ENCODE data around the gene SLIT3.
A peak's percentile ranks its signal among the peaks of the same experiment; 100 is the strongest.

SLIT3 gene

GRCh38 chr5:168952196-168952595 lies 348.7 kb downstream of the SLIT3 start:
- H3K4me3 ChIP-seq (ENCODE audit: low read depth, low read length) = no peak overlapping the region
- DNase-seq (ENCODE audit: low read depth) = no peak
- no peak for TF ChIP-seq MAX (IDR thresholded peaks at IDR 0.05; ENCODE audit: low read depth, low read length)

DNA sequence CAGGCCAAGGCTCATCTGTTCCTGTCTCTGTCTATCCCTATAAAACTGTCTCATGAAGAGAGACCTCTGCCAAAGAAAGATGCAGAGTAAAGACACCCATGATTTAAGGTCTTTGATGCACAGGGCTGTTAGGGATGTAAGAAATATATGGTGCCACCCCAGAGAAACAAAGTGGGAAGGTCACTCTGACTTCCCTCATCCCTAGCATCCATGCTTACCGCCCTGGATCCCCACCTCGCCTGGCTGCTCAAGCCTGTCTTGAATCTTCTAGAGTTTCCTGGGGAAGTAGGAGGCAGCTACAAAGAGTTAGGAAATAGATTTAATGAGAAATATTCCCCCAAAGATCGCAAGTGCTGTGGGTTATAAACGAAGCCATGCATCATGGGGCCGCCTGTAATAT lies 349.2 kb downstream of the SLIT3 start:
- H3K4me3 ChIP-seq (ENCODE audit: low read depth, low read length) = no peak overlapping the region
- TF ChIP-seq MAX (IDR thresholded peaks at IDR 0.05; ENCODE audit: low read depth, low read length) = no peak
- TF ChIP-seq MYC (IDR thresholded peaks at IDR 0.05; ENCODE audit: low read depth, low read length) = no peak
- TF ChIP-seq, protein P1, sequence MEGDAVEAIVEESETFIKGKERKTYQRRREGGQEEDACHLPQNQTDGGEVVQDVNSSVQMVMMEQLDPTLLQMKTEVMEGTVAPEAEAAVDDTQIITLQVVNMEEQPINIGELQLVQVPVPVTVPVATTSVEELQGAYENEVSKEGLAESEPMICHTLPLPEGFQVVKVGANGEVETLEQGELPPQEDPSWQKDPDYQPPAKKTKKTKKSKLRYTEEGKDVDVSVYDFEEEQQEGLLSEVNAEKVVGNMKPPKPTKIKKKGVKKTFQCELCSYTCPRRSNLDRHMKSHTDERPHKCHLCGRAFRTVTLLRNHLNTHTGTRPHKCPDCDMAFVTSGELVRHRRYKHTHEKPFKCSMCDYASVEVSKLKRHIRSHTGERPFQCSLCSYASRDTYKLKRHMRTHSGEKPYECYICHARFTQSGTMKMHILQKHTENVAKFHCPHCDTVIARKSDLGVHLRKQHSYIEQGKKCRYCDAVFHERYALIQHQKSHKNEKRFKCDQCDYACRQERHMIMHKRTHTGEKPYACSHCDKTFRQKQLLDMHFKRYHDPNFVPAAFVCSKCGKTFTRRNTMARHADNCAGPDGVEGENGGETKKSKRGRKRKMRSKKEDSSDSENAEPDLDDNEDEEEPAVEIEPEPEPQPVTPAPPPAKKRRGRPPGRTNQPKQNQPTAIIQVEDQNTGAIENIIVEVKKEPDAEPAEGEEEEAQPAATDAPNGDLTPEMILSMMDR (IDR thresholded peaks at IDR 0.05; ENCODE audit: low read depth, low read length) = no peak
- no peak for TF ChIP-seq POLR2A (IDR thresholded peaks at IDR 0.05; ENCODE audit: extremely low read depth, insufficient read length)
- no peak for DNase-seq (ENCODE audit: low read depth)

GRCh38 chr5:168951356-168951755 lies 349.6 kb downstream of the SLIT3 start:
- no peak for DNase-seq (ENCODE audit: low read depth)
- no peak overlapping the region for H3K4me3 ChIP-seq (ENCODE audit: low read depth, low read length)
- no peak for TF ChIP-seq MAX (IDR thresholded peaks at IDR 0.05; ENCODE audit: low read depth, low read length)
- TF ChIP-seq POLR2A (IDR thresholded peaks at IDR 0.05; ENCODE audit: extremely low read depth, insufficient read length) = no peak
- TF ChIP-seq, protein P1 (IDR thresholded peaks at IDR 0.05; ENCODE audit: low read depth, low read length) = no peak
- no peak for TF ChIP-seq MYC (IDR thresholded peaks at IDR 0.05; ENCODE audit: low read depth, low read length)

DNA sequence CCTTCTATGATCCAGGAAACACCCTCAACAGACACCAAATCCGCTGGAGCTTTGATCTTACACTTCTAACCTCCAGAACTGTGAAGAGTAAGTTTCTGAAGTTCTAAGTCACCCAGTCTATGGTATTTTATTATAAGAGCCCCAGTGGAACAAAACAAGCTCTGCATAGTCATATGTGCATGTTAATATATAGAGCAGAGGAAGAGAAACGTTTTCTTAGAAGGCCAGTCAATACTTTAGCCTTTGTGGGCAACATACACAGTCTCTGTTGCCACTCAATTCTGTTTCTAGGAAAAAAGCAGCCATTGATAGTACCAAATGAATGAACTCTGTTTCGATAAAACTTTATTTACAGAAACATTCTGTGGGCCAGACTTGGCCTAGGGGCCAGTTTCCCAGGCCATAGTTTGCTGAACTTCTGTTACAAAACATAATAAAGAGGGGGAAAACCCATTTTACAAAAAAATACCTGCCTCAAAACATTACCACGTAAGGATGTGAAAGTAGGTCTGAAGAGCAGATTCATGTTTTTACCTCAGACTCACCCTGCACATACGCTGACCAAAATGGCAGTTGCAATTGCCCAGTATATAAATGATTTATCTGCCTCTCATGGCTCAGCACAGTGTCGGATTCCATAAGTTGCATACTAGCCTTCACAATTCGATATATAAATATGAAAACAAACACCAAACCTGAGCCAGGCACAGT lies 350.5 kb downstream of the SLIT3 start:
- TF ChIP-seq POLR2A (IDR thresholded peaks at IDR 0.05; ENCODE audit: extremely low read depth, insufficient read length) = no peak
- TF ChIP-seq, protein P1 (IDR thresholded peaks at IDR 0.05; ENCODE audit: low read depth, low read length) = no peak
- no peak for TF ChIP-seq MYC (IDR thresholded peaks at IDR 0.05; ENCODE audit: low read depth, low read length)
- no peak for TF ChIP-seq MAX (IDR thresholded peaks at IDR 0.05; ENCODE audit: low read depth, low read length)
- H3K4me3 ChIP-seq (ENCODE audit: low read depth, low read length) = no peak overlapping the region
- no peak for DNase-seq (ENCODE audit: low read depth)

DNA sequence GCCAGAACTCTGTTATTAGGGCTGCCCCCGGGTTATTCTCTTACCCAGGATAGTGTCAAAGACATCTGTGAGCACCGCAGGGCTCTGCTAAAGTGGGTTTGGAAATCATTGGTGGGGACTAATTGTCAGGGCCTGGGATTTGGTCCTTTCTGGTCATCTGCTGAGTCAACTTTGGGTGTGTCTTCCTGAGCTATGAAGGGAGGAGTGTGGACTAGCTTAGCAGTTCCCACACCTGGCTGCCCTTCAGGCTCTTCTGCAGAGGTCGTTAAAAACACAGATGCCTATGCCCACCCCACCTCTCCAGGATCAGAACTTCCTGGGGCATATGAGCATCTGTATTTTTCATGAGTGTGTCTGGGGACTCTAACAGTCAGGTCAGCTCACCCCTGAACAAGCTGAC lies 352.2 kb downstream of the SLIT3 start:
- H3K4me3 ChIP-seq (ENCODE audit: low read depth, low read length) = no peak overlapping the region
- DNase-seq (ENCODE audit: low read depth) = no peak
- TF ChIP-seq POLR2A (IDR thresholded peaks at IDR 0.05; ENCODE audit: extremely low read depth, insufficient read length) (no peak), MAX (IDR thresholded peaks at IDR 0.05; ENCODE audit: low read depth, low read length) (no peak), MYC (IDR thresholded peaks at IDR 0.05; ENCODE audit: low read depth, low read length) (no peak)
- TF ChIP-seq, protein P1 (IDR thresholded peaks at IDR 0.05; ENCODE audit: low read depth, low read length) = no peak

DNA sequence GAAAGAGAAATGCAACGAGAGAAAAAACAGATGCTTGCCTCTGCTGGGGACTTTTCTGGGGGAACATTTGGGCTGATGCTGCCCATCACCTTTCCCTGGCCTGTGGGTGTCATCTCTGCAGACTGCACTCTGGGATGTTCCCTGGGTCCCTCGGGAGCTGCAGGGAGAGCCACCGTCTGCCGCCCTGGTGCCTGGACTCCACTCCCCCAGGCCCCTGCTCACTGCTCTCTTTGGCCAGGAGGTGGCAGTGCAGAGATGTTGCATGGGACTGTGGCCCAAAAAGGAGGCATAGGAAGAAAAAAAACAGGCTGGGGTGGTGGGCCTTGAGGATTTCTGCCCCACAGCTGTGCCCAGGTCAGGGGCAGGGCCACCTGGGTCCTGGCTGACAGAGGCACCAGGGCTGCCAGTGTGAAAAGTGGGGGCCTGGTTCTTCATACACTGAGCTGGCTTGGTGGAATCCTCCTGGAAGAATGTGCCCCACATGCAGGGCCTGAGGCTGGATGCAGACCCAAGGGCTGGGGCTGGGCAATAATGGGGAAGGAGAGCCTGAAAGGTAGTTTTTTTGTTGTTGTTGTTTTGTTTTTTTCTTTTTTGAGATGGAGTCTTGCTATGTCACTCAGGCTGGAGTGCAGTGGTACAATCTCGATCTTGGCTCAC lies 353.6 kb downstream of the SLIT3 start:
- H3K4me3 ChIP-seq (ENCODE audit: low read depth, low read length) = no peak overlapping the region
- DNase-seq (ENCODE audit: low read depth) = peak; percentile 61
- TF ChIP-seq, protein P1 (IDR thresholded peaks at IDR 0.05; ENCODE audit: low read depth, low read length) = peak; percentile 87
- TF ChIP-seq POLR2A (IDR thresholded peaks at IDR 0.05; ENCODE audit: extremely low read depth, insufficient read length) = no peak

Measured in NB4 (cell line).